Neutrophil (primary cell): ENCODE data around the gene EGFR.

ENCODE experiments used
- H3K27ac ChIP-seq: fragments of 200-600 bp; sonication (generic); 2 replicates; pipeline ENCODE4 v1.5.1; 2016; ENCODE audit warnings: mild to moderate bottlenecking, moderate library complexity
- H3K27me3 ChIP-seq: fragments of 200-600 bp; sonication (generic); 2 replicates; pipeline ENCODE4 v1.6.0; 2016; ENCODE audit warnings: mild to moderate bottlenecking
- H3K36me3 ChIP-seq: fragments of 200-600 bp; sonication (generic); 2 replicates; pipeline ENCODE4 v1.5.1; 2017
- H3K4me1 ChIP-seq, 2 experiments: fragments of 200-600 bp in 1 of 2; sonication (generic) in 1 of 2; 1 replicate in 1 of 2; 2 replicates in 1 of 2; pipeline versions ENCODE4 v1.5.1 to v1.6.1; 2013 to 2016; ENCODE audit warnings: low read depth in 1 of 2, low read length in 1 of 2, mild to moderate bottlenecking in 1 of 2, moderate library complexity in 1 of 2; ENCODE audit not compliant: control insufficient read depth in 1 of 2, insufficient read depth in 1 of 2
- H3K4me3 ChIP-seq, 2 experiments: fragments of 200-600 bp in 1 of 2; sonication (generic) in 1 of 2; 1 replicate in 1 of 2; 2 replicates in 1 of 2; pipeline ENCODE4 v1.5.1; 2013 to 2016; ENCODE audit warnings: low read depth in 1 of 2, low read length in 1 of 2, mild to moderate bottlenecking in 1 of 2, moderate library complexity in 1 of 2
- H3K9me3 ChIP-seq: fragments of 200-600 bp; sonication (generic); 2 replicates; pipeline ENCODE4 v1.5.1; 2016
- CTCF ChIP-seq: fragments of 200-600 bp; sonication (generic); IDR thresholded peaks from 2 replicates; pipeline ENCODE4 v1.5.1; 2016; ENCODE audit warnings: antibody characterized with exemption

Gene EGFR

GRCh38 chr7:55060085-55060484 lies 41.3 kb downstream of the EGFR start:
- no peak for TF ChIP-seq CTCF
- Histone ChIP-seq H3K4me1 (no peaks in the 10 kb centered on the region), H3K27me3 (no peaks in the 10 kb centered on the region), H3K4me3 (no peak overlapping the region), H3K36me3 (no peaks in the 10 kb centered on the region), H3K9me3 (no peaks in the 10 kb centered on the region), H3K27ac (no peak overlapping the region)

- no peak overlapping the region for H3K4me3 ChIP-seq
- H3K27ac ChIP-seq = no peak overlapping the region
- no peaks in the 10 kb centered on the region for H3K4me1 ChIP-seq
- TF ChIP-seq CTCF = no peak
- no peaks in the 10 kb centered on the region for H3K36me3 ChIP-seq
- H3K9me3 ChIP-seq = no peaks in the 10 kb centered on the region
- no peaks in the 10 kb centered on the region for H3K27me3 ChIP-seq
These were observed 41.8 kb downstream of the EGFR start for GRCh38 chr7:55060636-55061022.

- H3K4me3 ChIP-seq = no peak overlapping the region
- H3K4me1 ChIP-seq = no peaks in the 10 kb centered on the region
- no peaks in the 10 kb centered on the region for H3K9me3 ChIP-seq
- TF ChIP-seq CTCF = no peak
- H3K27me3 ChIP-seq = no peaks in the 10 kb centered on the region
- H3K27ac ChIP-seq = no peak overlapping the region
- H3K36me3 ChIP-seq = no peaks in the 10 kb centered on the region
These were observed 43.1 kb downstream of the EGFR start for GRCh38 chr7:55061726-55062499.

- no peak overlapping the region for H3K27ac ChIP-seq
- TF ChIP-seq CTCF = no peak
- H3K4me3 ChIP-seq = no peak overlapping the region
These were observed 44.2 kb downstream of the EGFR start for GRCh38 chr7:55063061-55063460.

GRCh38 chr7:55063633-55064032 lies 44.8 kb downstream of the EGFR start:
- H3K4me3 ChIP-seq = no peak overlapping the region
- H3K9me3 ChIP-seq = no peaks in the 10 kb centered on the region
- H3K27ac ChIP-seq = no peak overlapping the region
- no peaks in the 10 kb centered on the region for H3K4me1 ChIP-seq
- no peaks in the 10 kb centered on the region for H3K36me3 ChIP-seq
- TF ChIP-seq CTCF = no peak
- H3K27me3 ChIP-seq = no peaks in the 10 kb centered on the region

More at GRCh38 chr7:55063061-55063460, 44.2 kb downstream of the EGFR start:
- H3K4me1 ChIP-seq = no peaks in the 10 kb centered on the region
- H3K36me3 ChIP-seq = no peaks in the 10 kb centered on the region
- H3K9me3 ChIP-seq = no peaks in the 10 kb centered on the region
- H3K27me3 ChIP-seq = no peaks in the 10 kb centered on the region
